AG04449 (cell line): Measurements from ENCODE around the gene TNS3.
A peak's percentile ranks its signal among the peaks of the same experiment; 100 is the strongest.

Experiments
- CTCF ChIA-PET: fragments of 350-600 bp; formaldehyde crosslinking; extraction: SDS; loops from one replicate; lab custom pipeline; 2021; ENCODE audit warnings: antibody characterized with exemption; lab: Yijun Ruan, JAX
- POLR2A ChIA-PET: fragments of 400-600, 350-600 bp; formaldehyde crosslinking; extraction: SDS; loops from one replicate; lab custom pipeline; 2020; ENCODE audit warnings: antibody characterized with exemption, inconsistent platforms; lab: Yijun Ruan, JAX
- DNase-seq: peaks from one replicate; pipeline ENCODE4 v3.0.0-alpha.2; 2010; ENCODE audit warnings: low read depth, low spot score
- H3K4me3 ChIP-seq: 2 replicates; pipeline ENCODE4 v1.5.1; 2011; ENCODE audit warnings: low read depth, mild to moderate bottlenecking, control low read depth, low read length
- CTCF ChIP-seq: IDR thresholded peaks from one replicate; pipeline ENCODE4 v1.5.1; 2011; ENCODE audit warnings: mild to moderate bottlenecking, moderate library complexity, low read length, control low read depth, inconsistent platforms; ENCODE audit not compliant: insufficient read depth; ENCODE audit errors: missing control alignments

The TNS3 gene

DNA sequence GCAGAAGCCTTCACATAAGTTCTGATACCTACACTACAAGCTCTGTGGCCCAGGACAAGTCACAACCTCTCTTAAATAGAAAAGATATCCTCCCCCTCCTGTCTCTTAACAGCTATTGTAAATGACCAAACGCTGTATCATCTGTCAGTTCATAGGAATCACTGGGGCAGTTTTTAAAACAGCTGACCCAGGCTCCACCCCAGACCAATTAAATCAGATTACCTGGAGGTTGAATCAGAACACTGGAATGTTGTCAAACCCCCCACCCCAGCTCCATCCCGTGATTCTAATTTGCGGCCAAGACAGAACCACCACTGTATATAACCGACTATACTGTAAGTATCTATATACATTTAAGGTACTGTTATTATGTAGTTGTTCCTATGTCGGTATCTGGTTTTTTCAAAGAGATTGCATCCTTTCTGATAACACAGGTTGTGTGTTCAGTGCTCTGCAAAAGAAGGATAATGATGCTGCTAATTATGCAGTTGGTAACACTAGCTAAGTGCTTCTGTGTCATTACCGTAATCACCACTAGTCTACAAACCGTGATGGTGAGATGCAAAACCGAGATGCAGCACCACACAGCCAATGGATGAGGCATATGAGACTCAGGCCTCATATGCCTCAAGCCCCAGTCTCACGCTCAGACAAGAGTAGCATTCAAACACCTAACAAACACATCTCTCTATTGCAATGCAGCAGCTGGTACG is 47.4 kb downstream of the TNS3 start:
- ChIA-PET CTCF (interaction anchor here (0.8 to 1.4 kb wide), 4 partner anchors 14 to 84 kb away, joined by 3 to 4 read pairs (median 3); no protein-coding TSS in a partner anchor), POLR2A (no interaction called here)
- DNase-seq = no peak
- TF ChIP-seq CTCF = no peak
- peak overlapping the region; percentile 13; the same call in 1 of the 2 replicates for H3K4me3 ChIP-seq

DNA sequence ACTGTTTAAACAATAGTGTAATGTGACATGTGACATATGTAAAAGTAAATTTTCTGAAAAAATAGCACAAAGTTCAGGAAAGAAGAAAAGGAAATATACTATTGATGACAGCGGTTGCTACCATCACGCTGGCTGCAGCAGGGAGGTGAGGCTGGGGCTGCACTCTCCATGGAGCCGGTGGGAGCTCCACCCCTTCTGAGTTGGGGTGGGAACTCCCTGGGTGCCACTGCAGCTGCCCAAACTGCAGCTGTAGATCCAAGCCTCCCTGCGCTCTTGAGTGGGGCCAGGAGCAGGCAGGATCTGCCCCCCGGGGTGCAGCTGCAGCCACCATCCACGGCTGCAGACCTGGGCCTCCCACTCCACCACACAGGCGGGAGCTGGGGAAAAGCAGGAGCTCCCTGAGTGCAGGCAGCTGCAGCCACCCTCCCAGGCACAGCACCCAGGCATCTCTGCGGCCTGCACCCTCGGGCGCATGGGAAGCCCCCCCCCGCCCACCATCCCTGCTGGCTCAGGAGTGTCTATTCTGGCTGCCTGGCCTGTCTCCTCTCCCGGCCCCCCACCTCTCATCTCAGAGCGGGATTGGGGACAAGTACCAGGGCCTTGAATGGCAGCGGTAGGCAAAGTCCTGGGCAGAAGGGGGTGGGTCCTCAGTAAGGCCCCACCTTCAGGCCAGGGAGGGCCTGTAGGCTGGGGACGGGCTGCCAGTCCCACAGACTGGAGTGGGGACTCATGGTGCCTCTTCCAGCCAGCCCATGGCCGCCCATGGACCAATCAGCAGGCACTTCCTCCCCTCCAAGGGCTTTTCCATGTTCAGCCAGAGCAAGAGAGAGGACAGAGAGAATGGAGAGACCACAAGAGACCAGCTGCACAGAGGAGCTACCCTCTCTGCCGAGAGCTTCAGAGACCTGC is 50.1 kb downstream of the TNS3 start:
- POLR2A ChIA-PET = no interaction called here
- CTCF ChIA-PET = no interaction called here

GRCh38 chr7:47529826-47530555 is 51.9 kb downstream of the TNS3 start:
- CTCF ChIA-PET = interaction anchor here (1.1 kb wide), 1 partner anchor 10 kb away, joined by 3 read pairs; no protein-coding TSS in a partner anchor
- TF ChIP-seq CTCF = no peak
- POLR2A ChIA-PET = no interaction called here

More for the DNA sequence above, 50.1 kb downstream of the TNS3 start:
- no peak for DNase-seq
- no peak overlapping the region for H3K4me3 ChIP-seq
- no peak for TF ChIP-seq CTCF

DNA sequence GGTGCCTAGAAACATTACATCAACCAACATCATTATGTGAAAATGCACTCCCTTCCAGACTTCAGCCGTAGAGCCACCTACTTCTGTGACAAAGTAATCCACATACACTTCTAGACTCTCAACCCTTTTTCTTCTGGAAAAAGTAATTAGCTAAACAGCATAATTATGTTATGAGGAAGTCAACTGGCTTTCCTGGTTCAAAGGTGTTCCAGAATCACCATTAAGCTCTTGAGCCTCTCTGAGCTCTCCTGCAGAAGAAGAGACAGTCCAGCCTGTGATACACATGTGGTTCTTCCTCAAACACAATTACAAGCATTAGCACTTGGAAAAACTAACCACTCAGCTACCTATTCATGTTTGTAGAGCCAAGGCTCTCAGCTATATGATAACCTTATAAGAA is 52.5 kb downstream of the TNS3 start:
- POLR2A ChIA-PET = interaction anchor here (0.6 kb wide), 1 partner anchor 11 kb away, joined by 3 read pairs; no protein-coding TSS in a partner anchor
- no peak for DNase-seq
- no peak for TF ChIP-seq CTCF
- CTCF ChIA-PET = no interaction called here
- no peak overlapping the region for H3K4me3 ChIP-seq

More at GRCh38 chr7:47529826-47530555, 51.9 kb downstream of the TNS3 start:
- H3K4me3 ChIP-seq = no peak overlapping the region
- DNase-seq = no peak

GRCh38 chr7:47528471-47528870 is 53.4 kb downstream of the TNS3 start:
- H3K4me3 ChIP-seq = no peak overlapping the region
- CTCF ChIA-PET = no interaction called here
- DNase-seq = no peak
- TF ChIP-seq CTCF = no peak
- POLR2A ChIA-PET = no interaction called here

DNA sequence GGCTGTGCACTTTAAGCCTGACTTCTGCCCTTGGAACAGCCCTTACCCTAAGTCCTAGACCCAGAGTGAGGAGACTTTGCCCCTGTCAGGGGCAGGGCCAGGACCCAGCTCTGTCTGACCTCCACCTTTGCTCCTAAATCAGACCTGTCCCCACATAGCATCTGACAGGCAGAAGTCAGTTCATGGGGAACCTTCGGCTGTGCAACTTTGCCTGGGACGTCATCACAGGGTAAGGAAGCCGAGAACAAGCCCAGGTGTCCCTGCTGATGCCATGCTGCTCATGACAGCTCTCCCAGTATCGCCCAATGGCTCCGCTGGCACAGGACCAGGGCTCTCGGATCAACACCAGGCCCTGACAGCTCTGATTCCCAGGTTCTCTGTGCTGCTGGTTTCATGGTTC is 55.4 kb downstream of the TNS3 start:
- ChIA-PET POLR2A (no interaction called here), CTCF (interaction anchor here (0.6 to 1.1 kb wide), 3 partner anchors 9 to 92 kb away, joined by 3 to 4 read pairs (median 4); no protein-coding TSS in a partner anchor)
- no peak for DNase-seq
- no peak for TF ChIP-seq CTCF
- no peak overlapping the region for H3K4me3 ChIP-seq
